ENCODE measurements around the gene CABP7. TPM values are rescaled to one million over a fixed set of nuclear protein-coding genes. Genes with fewer than 3 reads are reported as not detected.
A peak's percentile ranks its signal among the peaks of the same experiment; 100 is the strongest.

The CABP7 gene
- total RNA-seq, 2 donors from 2014 or later: 0.12 TPM; not detected in 1

- intact Hi-C loops (cut with DNase I, micrococcal nuclease): no loop called here
- no peak for ATAC-seq
- DNase-seq: no peak
Observed at GRCh38 chr22:29717789-29718188, 2.0 kb upstream of the CABP7 start.

- ATAC-seq (no peak), DNase-seq (no peak)
- intact Hi-C loops (cut with DNase I, micrococcal nuclease): no loop called here
Observed at GRCh38 chr22:29718949-29719898, 579 bp upstream of the CABP7 start.

GRCh38 chr22:29720811-29721323 lies 1.1 kb downstream of the CABP7 start:
- no peak for ATAC-seq
- intact Hi-C loops (cut with DNase I, micrococcal nuclease): no loop called here
- DNase-seq: no peak

GRCh38 chr22:29722151-29722550 lies 2.3 kb downstream of the CABP7 start:
- ATAC-seq: no peak
- intact Hi-C loops (cut with DNase I, micrococcal nuclease): no loop called here
- no peak for DNase-seq

GRCh38 chr22:29722587-29722986 lies 2.8 kb downstream of the CABP7 start:
- intact Hi-C loops (cut with DNase I, micrococcal nuclease): no loop called here
- no peak for ATAC-seq

GRCh38 chr22:29723766-29724165 lies 4.0 kb downstream of the CABP7 start:
- DNase-seq: no peak
- intact Hi-C loops (cut with DNase I, micrococcal nuclease): no loop called here
- no peak for ATAC-seq

More at GRCh38 chr22:29722587-29722986, 2.8 kb downstream of the CABP7 start:
- DNase-seq: no peak

GRCh38 chr22:29724843-29725242 lies 5.0 kb downstream of the CABP7 start:
- DNase-seq: no peak
- intact Hi-C loops (cut with DNase I, micrococcal nuclease): no loop called here

GRCh38 chr22:29726106-29726505 lies 6.3 kb downstream of the CABP7 start:
- no peak for DNase-seq
- ATAC-seq: no peak
- intact Hi-C loops (cut with DNase I, micrococcal nuclease): no loop called here

More at GRCh38 chr22:29724843-29725242, 5.0 kb downstream of the CABP7 start:
- ATAC-seq: no peak

- intact Hi-C loops (cut with DNase I, micrococcal nuclease): no loop called here
- ATAC-seq: no peak
- DNase-seq: no peak
Observed at GRCh38 chr22:29726512-29727130, 6.8 kb downstream of the CABP7 start.

GRCh38 chr22:29727131-29727523 lies 7.3 kb downstream of the CABP7 start:
- peak in 1 of 2 donors; percentile 40 for DNase-seq
- peak; percentile 63 for ATAC-seq
- intact Hi-C loops (cut with DNase I, micrococcal nuclease): no loop called here

GRCh38 chr22:29729161-29729560 lies 9.4 kb downstream of the CABP7 start:
- DNase-seq (no peak), ATAC-seq (no peak)
- intact Hi-C loops (cut with DNase I, micrococcal nuclease): no loop called here

- ATAC-seq (no peak), DNase-seq (no peak)
- intact Hi-C loops (cut with DNase I, micrococcal nuclease): no loop called here
Observed at GRCh38 chr22:29731058-29731850, 11.5 kb downstream of the CABP7 start.

GRCh38 chr22:29732883-29733282 lies 13.1 kb downstream of the CABP7 start:
- intact Hi-C loops (cut with DNase I, micrococcal nuclease): no loop called here
- ATAC-seq (no peak), DNase-seq (no peak)

- DNase-seq (peak; percentile 33 to 53), ATAC-seq (peak; percentile 94)
- intact Hi-C loops (cut with DNase I, micrococcal nuclease): no loop called here
Observed at GRCh38 chr22:29733362-29734201, 13.8 kb downstream of the CABP7 start.

GRCh38 chr22:29734406-29734805 lies 14.6 kb downstream of the CABP7 start:
- ATAC-seq (no peak), DNase-seq (no peak)
- intact Hi-C loops (cut with DNase I, micrococcal nuclease): no loop called here

GRCh38 chr22:29734838-29735237 lies 15.0 kb downstream of the CABP7 start:
- DNase-seq: no peak
- ATAC-seq: no peak
- intact Hi-C loops (cut with DNase I, micrococcal nuclease): no loop called here

GRCh38 chr22:29735416-29735815 lies 15.6 kb downstream of the CABP7 start:
- no peak for DNase-seq
- ATAC-seq: no peak
- intact Hi-C loops (cut with DNase I, micrococcal nuclease): no loop called here
